Spleen (tissue), 7 donors: Measurements from ENCODE around the gene MESD.

Experiments
- POLR2A ChIP-seq, 3 donors: fragments of 450-650 bp; IDR thresholded peaks; one replicate each; pipeline ENCODE4 v1.5.1; 2017; ENCODE audit warnings: antibody characterized with exemption in 3 of 3, mild to moderate bottlenecking in 1 of 3
- TF ChIP-seq, protein P1 (sequence below), 11 experiments: fragments of 200-600 bp in 7 of 11; fragments of 450-650 bp in 4 of 11; sonication (generic) in 4 of 11; IDR thresholded peaks in 8 of 11; conservative IDR thresholded peaks in 3 of 11; 1 replicate in 7 of 11; 2 replicates in 4 of 11; pipeline versions ENCODE4 v1.4.0 to v1.8.0; 2016 to 2021; ENCODE audit warnings: antibody characterized with exemption in 11 of 11, inconsistent platforms in 4 of 11, mild to moderate bottlenecking in 1 of 11
- donor health status: DM: no; HTN: no; CAD: no; lungs with moderate emphysema.
- donor health status: DM: no; HTN: no; CAD: no.
- donor health status: DM: no; HTN: no; CAD: no.

- TF ChIP-seq, protein P1, sequence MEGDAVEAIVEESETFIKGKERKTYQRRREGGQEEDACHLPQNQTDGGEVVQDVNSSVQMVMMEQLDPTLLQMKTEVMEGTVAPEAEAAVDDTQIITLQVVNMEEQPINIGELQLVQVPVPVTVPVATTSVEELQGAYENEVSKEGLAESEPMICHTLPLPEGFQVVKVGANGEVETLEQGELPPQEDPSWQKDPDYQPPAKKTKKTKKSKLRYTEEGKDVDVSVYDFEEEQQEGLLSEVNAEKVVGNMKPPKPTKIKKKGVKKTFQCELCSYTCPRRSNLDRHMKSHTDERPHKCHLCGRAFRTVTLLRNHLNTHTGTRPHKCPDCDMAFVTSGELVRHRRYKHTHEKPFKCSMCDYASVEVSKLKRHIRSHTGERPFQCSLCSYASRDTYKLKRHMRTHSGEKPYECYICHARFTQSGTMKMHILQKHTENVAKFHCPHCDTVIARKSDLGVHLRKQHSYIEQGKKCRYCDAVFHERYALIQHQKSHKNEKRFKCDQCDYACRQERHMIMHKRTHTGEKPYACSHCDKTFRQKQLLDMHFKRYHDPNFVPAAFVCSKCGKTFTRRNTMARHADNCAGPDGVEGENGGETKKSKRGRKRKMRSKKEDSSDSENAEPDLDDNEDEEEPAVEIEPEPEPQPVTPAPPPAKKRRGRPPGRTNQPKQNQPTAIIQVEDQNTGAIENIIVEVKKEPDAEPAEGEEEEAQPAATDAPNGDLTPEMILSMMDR (IDR thresholded peaks at IDR 0.05 in 8 of 11, conservative IDR thresholded peaks at IDR 0.05 in 3 of 11), result no peak
- no peak for TF ChIP-seq POLR2A (IDR thresholded peaks at IDR 0.05)
These were observed 4.8 kb downstream of the MESD start for GRCh38 chr15:80984856-80985255.
